Natural killer cell (primary cell): ENCODE measurements around the gene SERPINA6. TPM values are rescaled to one million over a fixed set of nuclear protein-coding genes. Genes with fewer than 3 reads are reported as not detected.
A peak's percentile ranks its signal among the peaks of the same experiment; 100 is the strongest.

Experiments used
- ATAC-seq, 3 donors: fragments of 150-1000 bp in 2 of 3; fragments of 200-7000 bp in 1 of 3; cut with Tn5 transposase; 1 replicate in 1 of 3; 2 replicates in 2 of 3; pipeline ENCODE4 v1.10.0; 2021; ENCODE audit warnings: mild to moderate bottlenecking in 2 of 3, moderate library complexity in 2 of 3
- DNase-seq, 2 donors: peaks; one replicate each; pipeline versions ENCODE4 v3.0.0 to v3.0.0-alpha.2; 2013 to 2021; ENCODE audit warnings: mixed read lengths in 1 of 2
- H3K27ac ChIP-seq: one replicate; pipeline ENCODE4 v1.5.1; 2013; ENCODE audit warnings: mild to moderate bottlenecking, low read length
- H3K27me3 ChIP-seq: one replicate; pipeline ENCODE4 v1.6.1; 2013; ENCODE audit warnings: low read length; ENCODE audit not compliant: control insufficient read depth, insufficient read depth
- H3K36me3 ChIP-seq: one replicate; pipeline ENCODE4 v1.6.1; 2013; ENCODE audit warnings: low read length; ENCODE audit not compliant: control insufficient read depth, insufficient read depth
- H3K4me1 ChIP-seq: one replicate; pipeline ENCODE4 v1.6.1; 2013; ENCODE audit warnings: low read length; ENCODE audit not compliant: control insufficient read depth, insufficient read depth
- H3K4me3 ChIP-seq: one replicate; pipeline ENCODE4 v1.5.1; 2013; ENCODE audit warnings: low read length
- H3K9me3 ChIP-seq: one replicate; pipeline ENCODE4 v1.6.1; 2013; ENCODE audit warnings: low read length; ENCODE audit not compliant: control insufficient read depth, insufficient read depth
- H3K27ac Mint-ChIP-seq, 2 donors: one replicate each; pipeline ENCODE4 v1.8.0; 2022; ENCODE audit warnings: mild to moderate bottlenecking in 2 of 2, mixed read lengths in 2 of 2, moderate library complexity in 1 of 2
- H3K27me3 Mint-ChIP-seq, 2 donors: one replicate each; pipeline ENCODE4 v1.8.0; 2022; ENCODE audit warnings: low read depth in 2 of 2, mixed read lengths in 2 of 2
- H3K36me3 Mint-ChIP-seq: one replicate; pipeline ENCODE4 v1.8.0; 2022; ENCODE audit warnings: mixed read lengths
- H3K4me1 Mint-ChIP-seq, 2 donors: one replicate each; pipeline ENCODE4 v1.8.0; 2022; ENCODE audit warnings: mixed read lengths in 2 of 2
- H3K4me3 Mint-ChIP-seq: one replicate; pipeline ENCODE4 v1.8.0; 2022; ENCODE audit warnings: mild to moderate bottlenecking, moderate library complexity, mixed read lengths
- H3K9me3 Mint-ChIP-seq, 2 donors: one replicate each; pipeline ENCODE4 v1.8.0; 2022; ENCODE audit warnings: mixed read lengths in 2 of 2
- WGBS: methylation state at CpG from one replicate; pipeline ENCODE4 v1.1.7; 2013; ENCODE audit warnings: missing lambda C conversion rate; ENCODE audit not compliant: insufficient coverage; 5-methylcytosine and 5-hydroxymethylcytosine counted together
- intact Hi-C: fragments of 100-400 bp; cut with micrococcal nuclease; formaldehyde crosslinking; loops from one replicate; pipeline ENCODE4 v1.14.2; 2022
- total RNA-seq, 4 donors: library from RNA; stranded (reverse); fragments of 120-200 nt in 1 of 4; gene quantifications; one replicate each; pipeline versions ENCODE4 v1.2.3 to v1.2.4, GENCODE V29; 2013 to 2022
- TF ChIP-seq, protein P1 (sequence below): fragments of 200-600 bp; IDR thresholded peaks from one replicate; pipeline ENCODE4 v1.8.0; 2022; ENCODE audit warnings: antibody characterized with exemption

Gene SERPINA6
- total RNA-seq, 3 donors from 2014 or later (not counting 1 experiment from before 2014, with no cell fraction given) = not detected

DNA sequence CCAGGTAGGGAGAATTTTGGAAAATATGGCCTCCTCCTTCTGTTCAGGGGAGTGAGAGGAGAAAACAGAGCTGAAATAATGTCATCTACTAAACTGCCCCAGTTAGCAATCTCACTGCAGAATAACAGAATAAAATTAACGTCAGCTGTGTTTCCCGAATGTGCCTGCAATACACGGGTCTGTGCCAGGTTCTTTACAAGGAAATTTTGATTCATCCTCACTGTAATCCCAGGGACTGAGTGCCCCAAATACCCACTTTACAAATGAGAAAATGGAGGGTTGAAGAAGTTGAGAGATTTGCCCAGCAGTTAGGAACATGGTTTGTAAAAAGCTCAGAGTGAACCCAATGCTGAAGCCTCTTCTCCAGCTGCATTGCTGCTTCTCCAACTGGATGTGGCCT is 21.3 kb upstream of the SERPINA6 start:
- H3K9me3 ChIP-seq = no peaks in the 10 kb centered on the region
- Mint-ChIP-seq H3K9me3 (no peaks in the 10 kb centered on the region), H3K27ac (no peak overlapping the region), H3K4me3 (no peak overlapping the region), H3K4me1 (no peaks in the 10 kb centered on the region), H3K27me3 (peaks cover 8 to 16% of the 10 kb centered on the region in 2 donors), H3K36me3 (no peaks in the 10 kb centered on the region)
- H3K4me1 ChIP-seq = no peaks in the 10 kb centered on the region
- TF ChIP-seq, protein P1, sequence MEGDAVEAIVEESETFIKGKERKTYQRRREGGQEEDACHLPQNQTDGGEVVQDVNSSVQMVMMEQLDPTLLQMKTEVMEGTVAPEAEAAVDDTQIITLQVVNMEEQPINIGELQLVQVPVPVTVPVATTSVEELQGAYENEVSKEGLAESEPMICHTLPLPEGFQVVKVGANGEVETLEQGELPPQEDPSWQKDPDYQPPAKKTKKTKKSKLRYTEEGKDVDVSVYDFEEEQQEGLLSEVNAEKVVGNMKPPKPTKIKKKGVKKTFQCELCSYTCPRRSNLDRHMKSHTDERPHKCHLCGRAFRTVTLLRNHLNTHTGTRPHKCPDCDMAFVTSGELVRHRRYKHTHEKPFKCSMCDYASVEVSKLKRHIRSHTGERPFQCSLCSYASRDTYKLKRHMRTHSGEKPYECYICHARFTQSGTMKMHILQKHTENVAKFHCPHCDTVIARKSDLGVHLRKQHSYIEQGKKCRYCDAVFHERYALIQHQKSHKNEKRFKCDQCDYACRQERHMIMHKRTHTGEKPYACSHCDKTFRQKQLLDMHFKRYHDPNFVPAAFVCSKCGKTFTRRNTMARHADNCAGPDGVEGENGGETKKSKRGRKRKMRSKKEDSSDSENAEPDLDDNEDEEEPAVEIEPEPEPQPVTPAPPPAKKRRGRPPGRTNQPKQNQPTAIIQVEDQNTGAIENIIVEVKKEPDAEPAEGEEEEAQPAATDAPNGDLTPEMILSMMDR = no peak
- H3K4me3 ChIP-seq = no peak overlapping the region
- ATAC-seq = no peak
- no peak overlapping the region for H3K27ac ChIP-seq
- DNase-seq = no peak
- H3K36me3 ChIP-seq = no peaks in the 10 kb centered on the region
- 94% methylated on average over 3 of the region's 3 CpGs for WGBS
- intact Hi-C loops = no loop called here
- H3K27me3 ChIP-seq = no peaks in the 10 kb centered on the region

GRCh38 chr14:94343238-94344005 is 20.3 kb upstream of the SERPINA6 start:
- no peak overlapping the region for H3K27ac ChIP-seq
- no peaks in the 10 kb centered on the region for H3K27me3 ChIP-seq
- intact Hi-C loops = no loop called here
- no peaks in the 10 kb centered on the region for H3K36me3 Mint-ChIP-seq
- peaks cover 12 to 25% of the 10 kb centered on the region in 2 donors for H3K27me3 Mint-ChIP-seq
- H3K27ac Mint-ChIP-seq = no peak overlapping the region
- H3K9me3 Mint-ChIP-seq = no peaks in the 10 kb centered on the region
- H3K9me3 ChIP-seq = no peaks in the 10 kb centered on the region
- TF ChIP-seq, protein P1 = no peak
- no peak overlapping the region for H3K4me3 ChIP-seq
- no peak for ATAC-seq
- no peaks in the 10 kb centered on the region for H3K36me3 ChIP-seq
- H3K4me1 ChIP-seq = no peaks in the 10 kb centered on the region
- no peak for DNase-seq
- no peak overlapping the region for H3K4me3 Mint-ChIP-seq
- no peaks in the 10 kb centered on the region for H3K4me1 Mint-ChIP-seq
- WGBS = 88% methylated on average over 7 of the region's 8 CpGs

GRCh38 chr14:94342334-94342934 is 19.3 kb upstream of the SERPINA6 start:
- no peak overlapping the region for H3K27ac ChIP-seq
- no peaks in the 10 kb centered on the region for H3K4me1 Mint-ChIP-seq
- DNase-seq (peak in 1 of 2 donors; percentile 17), ATAC-seq (no peak)
- intact Hi-C loops = no loop called here
- no peaks in the 10 kb centered on the region for H3K27me3 ChIP-seq
- H3K9me3 Mint-ChIP-seq = no peaks in the 10 kb centered on the region
- no peak overlapping the region for H3K27ac Mint-ChIP-seq
- 39% methylated on average over 2 of the region's 2 CpGs for WGBS
- no peaks in the 10 kb centered on the region for H3K9me3 ChIP-seq
- peaks cover 12 to 25% of the 10 kb centered on the region in 2 donors for H3K27me3 Mint-ChIP-seq
- no peaks in the 10 kb centered on the region for H3K36me3 ChIP-seq
- H3K4me1 ChIP-seq = no peaks in the 10 kb centered on the region
- TF ChIP-seq, protein P1 = no peak
- no peaks in the 10 kb centered on the region for H3K36me3 Mint-ChIP-seq
- no peak overlapping the region for H3K4me3 Mint-ChIP-seq
- no peak overlapping the region for H3K4me3 ChIP-seq
